HepG2 (cell line): Measurements from ENCODE around the gene CNKSR3. TPM values are rescaled to one million over a fixed set of nuclear protein-coding genes. Genes with fewer than 3 reads are reported as not detected.

ENCODE experiments used
- ARHGAP35 ChIP-seq: sonication (generic); formaldehyde crosslinking; IDR thresholded peaks from 2 replicates; pipeline ENCODE4 v1.9.0; 2022; ENCODE audit warnings: mild to moderate bottlenecking, inconsistent platforms, moderate library complexity, missing genetic modification reagents, borderline replicate concordance
- BORCS8-MEF2B ChIP-seq: sonication (generic); formaldehyde crosslinking; IDR thresholded peaks from 2 replicates; pipeline ENCODE4 v1.8.0; 2022; ENCODE audit warnings: mild to moderate bottlenecking, missing genetic modification reagents
- ELF1 ChIP-seq: sonication (generic); formaldehyde crosslinking; IDR thresholded peaks from 2 replicates; pipeline ENCODE4 v1.4.0; 2020; ENCODE audit warnings: missing genetic modification reagents
- EP300 ChIP-seq, 3 experiments: sonication (generic) in 1 of 3; formaldehyde crosslinking in 1 of 3; IDR thresholded peaks; 2 replicates each; pipeline versions ENCODE4 v1.5.1 to v1.6.1; 2011 to 2020; ENCODE audit warnings: low read depth in 2 of 3, low read length in 2 of 3, borderline replicate concordance in 1 of 3, improper control_type of control experiment in 1 of 3, mild to moderate bottlenecking in 1 of 3, missing genetic modification reagents in 1 of 3, moderate library complexity in 1 of 3
- FOXK1 ChIP-seq: sonication (generic); formaldehyde crosslinking; IDR thresholded peaks from 2 replicates; pipeline ENCODE4 v1.4.0; 2020; ENCODE audit warnings: low read depth, missing genetic modification reagents, borderline replicate concordance
- HOXA3 ChIP-seq: sonication (generic); formaldehyde crosslinking; IDR thresholded peaks from 2 replicates; pipeline ENCODE4 v1.5.0; 2020; ENCODE audit warnings: missing genetic modification reagents
- JUN ChIP-seq: sonication (generic); formaldehyde crosslinking; IDR thresholded peaks from 2 replicates; pipeline ENCODE4 v1.4.0; 2020; ENCODE audit warnings: mild to moderate bottlenecking, missing genetic modification reagents
- KDM2A ChIP-seq: sonication (generic); formaldehyde crosslinking; IDR thresholded peaks from 2 replicates; pipeline ENCODE4 v1.4.0; 2020; ENCODE audit warnings: low read depth, missing genetic modification reagents, borderline replicate concordance
- MAZ ChIP-seq, 2 experiments: sonication (generic) in 1 of 2; formaldehyde crosslinking in 1 of 2; IDR thresholded peaks; 2 replicates each; pipeline versions ENCODE4 v1.5.0 to v1.6.1; 2012 to 2020; ENCODE audit warnings: low read depth in 2 of 2, mild to moderate bottlenecking in 2 of 2, borderline replicate concordance in 1 of 2, improper control_type of control experiment in 1 of 2, low read length in 1 of 2, missing genetic modification reagents in 1 of 2, moderate library complexity in 1 of 2
- NFE2 ChIP-seq: sonication (generic); formaldehyde crosslinking; IDR thresholded peaks from 2 replicates; pipeline ENCODE4 v1.4.0; 2020; ENCODE audit warnings: missing genetic modification reagents
- NR1H2 ChIP-seq: sonication (generic); formaldehyde crosslinking; IDR thresholded peaks from 2 replicates; pipeline ENCODE4 v1.8.1; 2022; ENCODE audit warnings: low read depth, missing genetic modification reagents, borderline replicate concordance
- PAXIP1 ChIP-seq: sonication (generic); formaldehyde crosslinking; conservative IDR thresholded peaks from 2 replicates; pipeline ENCODE4 v1.4.0; 2020; ENCODE audit warnings: mild to moderate bottlenecking, missing genetic modification reagents, moderate library complexity
- RARA ChIP-seq: IDR thresholded peaks from 2 replicates; pipeline ENCODE4 v1.6.1; 2016; ENCODE audit warnings: missing genetic modification reagents, missing compliant biosample characterization
- RXRB ChIP-seq: IDR thresholded peaks from 2 replicates; pipeline ENCODE4 v1.6.1; 2016; ENCODE audit warnings: borderline replicate concordance, missing genetic modification reagents, missing compliant biosample characterization
- SALL1 ChIP-seq: sonication (generic); formaldehyde crosslinking; IDR thresholded peaks from 2 replicates; pipeline ENCODE4 v1.8.0; 2022; ENCODE audit warnings: mild to moderate bottlenecking, missing genetic modification reagents
- SIX1 ChIP-seq: sonication (generic); formaldehyde crosslinking; IDR thresholded peaks from 2 replicates; pipeline ENCODE4 v1.4.0; 2020; ENCODE audit warnings: missing genetic modification reagents, borderline replicate concordance
- TAF1 ChIP-seq: sonication (generic); formaldehyde crosslinking; IDR thresholded peaks from 2 replicates; pipeline ENCODE4 v1.4.0; 2020; ENCODE audit warnings: missing genetic modification reagents
- ZFY ChIP-seq: sonication (generic); formaldehyde crosslinking; IDR thresholded peaks from 2 replicates; pipeline ENCODE4 v1.4.0; 2020; ENCODE audit warnings: missing genetic modification reagents
- ZNF20 ChIP-seq: sonication (generic); formaldehyde crosslinking; IDR thresholded peaks from 2 replicates; pipeline ENCODE4 v1.4.0; 2020; ENCODE audit warnings: mild to moderate bottlenecking, moderate library complexity, missing genetic modification reagents
- ZNF558 ChIP-seq: sonication (generic); formaldehyde crosslinking; IDR thresholded peaks from 2 replicates; pipeline ENCODE4 v1.9.0; 2022; ENCODE audit warnings: mild to moderate bottlenecking, missing genetic modification reagents, borderline replicate concordance
- ZNF614 ChIP-seq: IDR thresholded peaks from 2 replicates; pipeline ENCODE4 v1.6.1; 2018; ENCODE audit warnings: missing biosample characterization, missing genetic modification reagents, inconsistent platforms, borderline replicate concordance
- ZNF670 ChIP-seq: sonication (generic); formaldehyde crosslinking; IDR thresholded peaks from 2 replicates; pipeline ENCODE4 v1.8.0; 2022; ENCODE audit warnings: mild to moderate bottlenecking, missing genetic modification reagents, borderline replicate concordance
- ZNF749 ChIP-seq: sonication (generic); formaldehyde crosslinking; IDR thresholded peaks from 2 replicates; pipeline ENCODE4 v1.8.0; 2022; ENCODE audit warnings: mild to moderate bottlenecking, missing genetic modification reagents, moderate library complexity, borderline replicate concordance
- ZNF878 ChIP-seq: sonication (generic); formaldehyde crosslinking; IDR thresholded peaks from 2 replicates; pipeline ENCODE4 v1.8.1; 2023; ENCODE audit warnings: mild to moderate bottlenecking, missing genetic modification reagents, moderate library complexity
- polyA plus RNA-seq, 8 experiments: library from polyadenylated mRNA; depleted of rRNA in 3 of 8; stranded (reverse) in 7 of 8; unstranded in 1 of 8; fragments of >200 nt; fragmentation: Illumina TruSeq in 4 of 8; extraction: Trizol in 4 of 8; gene quantifications; 2 replicates each; pipeline versions ENCODE4 v1.2.1 to v1.2.3, GENCODE V29; 2011 to 2016; ENCODE audit warnings: low read depth in 4 of 8, missing spikeins in 1 of 8, mixed read lengths in 1 of 8; ENCODE audit not compliant: insufficient read depth in 1 of 8
- total RNA-seq, 5 experiments: library from RNA; depleted of rRNA; stranded (reverse); fragments of >200 nt; fragmentation: Illumina TruSeq; extraction: Trizol; gene quantifications; 2 replicates each; pipeline ENCODE4 v1.2.3, GENCODE V29; 2016; ENCODE audit warnings: low read depth in 1 of 5
- TF ChIP-seq, protein P1 (sequence below): sonication (generic); formaldehyde crosslinking; IDR thresholded peaks from 2 replicates; pipeline ENCODE4 v1.4.0; 2020; ENCODE audit warnings: missing genetic modification reagents

CNKSR3 gene
- total and polyA plus RNA-seq, 2 of the 13 experiments (the other 11 are each of a cell fraction or from before 2014, with no cell fraction given), result 9.2 to 38.6 TPM

- TF ChIP-seq FOXK1 (CRISPR knock-in tag), result peak; percentile 96
- TF ChIP-seq TAF1 (CRISPR knock-in tag), result peak; percentile 31; the same call in 1 of the 2 replicates
- TF ChIP-seq ZNF670, result peak; percentile 52; the same call in 1 of the 2 replicates
- TF ChIP-seq ZNF749 (CRISPR knock-in tag), result peak; percentile 66; the same call in 1 of the 2 replicates
- peak; percentile 73 for TF ChIP-seq JUN (CRISPR knock-in tag)
- no peak; the same call in 1 of the 2 replicates for TF ChIP-seq KDM2A (CRISPR knock-in tag)
- TF ChIP-seq SIX1, result peak; percentile 82; the same call in 1 of the 2 replicates
- TF ChIP-seq ZNF558, result no peak
- peak; percentile 88 for TF ChIP-seq RXRB (CRISPR knock-in tag)
- peak; percentile 44; the same call in 1 of the 2 replicates for TF ChIP-seq HOXA3
- TF ChIP-seq ZNF878 (CRISPR knock-in tag), result peak; percentile 77
- TF ChIP-seq RARA (CRISPR knock-in tag), result peak; percentile 84
- TF ChIP-seq ZFY (CRISPR knock-in tag), result no peak
- peak in 1 of 2 experiments; percentile 93; a peak in 2 of 4 replicates for TF ChIP-seq EP300 (IDR thresholded peaks at IDR 0.05; ENCODE audit: low read depth in 2 of 2, low read length in 2 of 2)
- peak; percentile 82 for TF ChIP-seq EP300 (CRISPR knock-in tag; IDR thresholded peaks at IDR 0.05; ENCODE audit: borderline replicate concordance)
- TF ChIP-seq MAZ (IDR thresholded peaks at IDR 0.05; ENCODE audit: borderline replicate concordance, low read depth, low read length), result 0 out of 2 replicates have a peak, but pooled peaks have one; percentile 66
- peak; percentile 67 for TF ChIP-seq MAZ (CRISPR knock-in tag; IDR thresholded peaks at IDR 0.05; ENCODE audit: low read depth)
- TF ChIP-seq ARHGAP35 (CRISPR knock-in tag), result 0 out of 2 replicates have a peak, but pooled peaks have one; percentile 10
- peak; percentile 32; the same call in 1 of the 2 replicates for TF ChIP-seq ELF1 (CRISPR knock-in tag)
- no peak for TF ChIP-seq NR1H2 (CRISPR knock-in tag)
- TF ChIP-seq ZNF20, result no peak
- TF ChIP-seq BORCS8-MEF2B, result 0 out of 2 replicates have a peak, but pooled peaks have one; percentile 31
- no peak for TF ChIP-seq NFE2
- peak; percentile 52 for TF ChIP-seq SALL1 (CRISPR knock-in tag)
- TF ChIP-seq PAXIP1 (CRISPR knock-in tag), result peak; percentile 96
- 0 out of 2 replicates have a peak, but pooled peaks have one; percentile 32 for TF ChIP-seq ZNF614 (CRISPR knock-in tag)
- TF ChIP-seq, protein P1, sequence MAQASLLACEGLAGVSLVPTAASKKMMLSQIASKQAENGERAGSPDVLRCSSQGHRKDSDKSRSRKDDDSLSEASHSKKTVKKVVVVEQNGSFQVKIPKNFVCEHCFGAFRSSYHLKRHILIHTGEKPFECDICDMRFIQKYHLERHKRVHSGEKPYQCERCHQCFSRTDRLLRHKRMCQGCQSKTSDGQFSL (CRISPR knock-in tag), result no peak
Measured at GRCh38 chr6:154460306-154461071, 50.0 kb downstream of the CNKSR3 start (continued).
